GM21717 (cell line): ENCODE data around the gene MISP.

Experiments
- ATAC-seq: cut with Tn5 transposase; IDR thresholded peaks from one replicate; pipeline ENCODE4 v1.9.1; 2021; ENCODE audit warnings: mild to moderate bottlenecking, moderate library complexity; ENCODE audit not compliant: unreplicated experiment

Gene MISP

GRCh38 chr19:795691-796581, 45.0 kb downstream of the MISP start:
- ATAC-seq, result no peak

DNA sequence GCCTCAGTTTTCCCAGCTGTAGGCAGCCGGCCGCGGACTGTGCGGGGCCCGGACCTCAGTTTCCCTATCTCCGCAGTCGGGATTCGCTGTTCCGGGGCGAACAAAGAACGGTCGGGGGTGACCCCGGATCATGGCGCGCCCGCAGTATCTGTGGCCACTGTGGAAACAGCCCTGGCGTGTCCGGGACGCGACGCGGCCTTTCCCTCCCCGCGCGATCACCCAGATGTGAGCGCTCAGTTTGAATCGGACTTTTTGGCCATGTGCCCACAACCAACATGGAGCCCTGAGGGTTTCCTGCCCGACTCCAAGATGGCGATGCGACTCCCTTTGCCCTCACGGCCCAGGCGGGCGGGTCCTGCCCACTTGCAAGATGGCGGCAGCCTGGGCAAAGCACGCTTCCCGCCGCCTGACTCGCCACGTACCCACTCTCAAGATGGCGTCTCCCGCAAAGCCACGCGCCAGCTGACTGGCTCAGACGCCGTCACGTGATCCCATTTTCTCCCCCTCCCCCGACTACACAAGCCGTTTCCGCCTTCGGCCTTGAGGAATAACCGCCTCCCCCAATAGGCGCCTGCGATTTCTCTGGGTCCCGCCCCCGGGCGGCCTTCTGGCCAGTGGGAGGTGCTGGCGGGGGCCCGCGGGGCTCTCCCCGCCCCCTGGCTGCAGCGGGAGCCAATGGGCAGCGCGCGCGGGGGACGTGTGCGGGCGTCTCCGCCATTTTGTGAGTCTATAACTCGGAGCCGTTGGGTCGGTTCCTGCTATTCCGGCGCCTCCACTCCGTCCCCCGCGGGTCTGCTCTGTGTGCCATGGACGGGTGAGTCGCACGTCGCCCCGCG, 46.0 kb downstream of the MISP start, which contains the start of gene PTBP1:
PTBP1 (plus strand) TSS at position 761 of the 836 bp plus-strand sequence; CDS start at position 807, 46 bp downstream.
- ATAC-seq, result peak; percentile 65

- ATAC-seq, result peak; percentile 28
These were observed 46.9 kb downstream of the MISP start for GRCh38 chr19:797528-798414.

DNA sequence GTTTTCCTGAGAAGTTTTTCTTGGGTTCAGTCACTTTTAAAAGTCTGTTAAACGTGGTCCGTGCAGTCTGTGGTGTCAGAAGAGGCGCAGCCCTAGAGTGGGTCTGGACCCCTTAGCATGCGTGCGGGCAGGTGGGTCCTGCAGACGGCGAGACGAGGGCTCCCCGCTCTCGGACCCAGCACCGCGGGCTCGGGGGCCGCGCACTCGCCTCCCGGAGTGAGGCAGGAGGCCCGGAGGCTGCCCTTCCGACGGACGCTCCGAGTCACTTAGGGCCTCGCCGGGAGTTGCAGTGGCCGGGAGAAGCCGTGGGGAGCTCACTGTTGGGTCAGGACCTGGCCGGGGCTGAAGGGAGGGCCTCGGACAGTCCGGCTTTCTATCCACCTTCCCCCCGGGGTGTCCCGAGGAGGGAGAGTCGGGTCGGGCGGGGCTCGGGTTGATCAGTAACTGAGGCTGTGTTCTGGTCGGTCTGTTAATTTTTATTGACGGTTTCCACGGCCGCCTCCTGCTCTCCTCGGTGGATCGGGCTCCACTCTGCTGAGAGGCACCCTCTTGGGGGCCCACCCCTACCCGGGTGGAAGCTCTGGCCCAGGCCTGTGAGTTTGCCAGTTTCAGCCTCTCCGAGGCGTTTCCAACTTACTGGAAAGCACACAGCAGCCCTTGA, 47.6 kb downstream of the MISP start:
- ATAC-seq, result no peak

GRCh38 chr19:799076-799881, 48.4 kb downstream of the MISP start:
- ATAC-seq, result no peak

DNA sequence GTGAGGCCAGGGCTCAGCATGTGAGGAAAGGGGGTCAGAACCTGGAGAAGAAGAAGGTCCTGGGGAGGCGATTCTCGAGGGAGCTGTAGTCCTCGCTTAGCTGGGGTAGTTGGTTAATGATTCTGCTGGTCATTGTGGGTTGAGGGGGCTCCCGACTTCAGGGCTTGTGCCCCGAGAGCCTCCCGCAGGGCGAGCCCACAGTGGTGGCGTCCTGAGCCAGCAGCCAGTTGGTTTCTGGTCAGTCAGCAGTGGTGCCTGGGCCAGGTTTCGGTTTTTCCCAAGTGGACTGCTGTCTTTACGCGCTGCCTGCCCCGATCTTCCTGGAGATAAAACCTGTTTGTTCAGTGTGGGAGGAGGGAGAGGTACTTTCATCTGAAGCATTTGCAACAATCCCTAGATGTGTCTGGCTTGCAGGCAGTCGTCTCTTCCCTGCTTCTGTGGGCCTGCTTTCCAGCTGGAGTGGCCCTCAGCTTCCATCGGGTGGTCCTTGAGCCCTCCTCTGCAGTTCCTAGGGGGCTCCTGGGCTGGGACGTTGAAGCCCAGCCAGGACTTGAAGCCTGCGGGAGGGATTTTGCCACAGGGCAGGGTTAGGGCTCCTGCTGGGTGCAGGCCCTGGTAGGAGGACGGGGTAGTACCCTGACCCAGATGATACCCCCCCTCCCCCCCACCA, 49.6 kb downstream of the MISP start:
- ATAC-seq, result no peak

DNA sequence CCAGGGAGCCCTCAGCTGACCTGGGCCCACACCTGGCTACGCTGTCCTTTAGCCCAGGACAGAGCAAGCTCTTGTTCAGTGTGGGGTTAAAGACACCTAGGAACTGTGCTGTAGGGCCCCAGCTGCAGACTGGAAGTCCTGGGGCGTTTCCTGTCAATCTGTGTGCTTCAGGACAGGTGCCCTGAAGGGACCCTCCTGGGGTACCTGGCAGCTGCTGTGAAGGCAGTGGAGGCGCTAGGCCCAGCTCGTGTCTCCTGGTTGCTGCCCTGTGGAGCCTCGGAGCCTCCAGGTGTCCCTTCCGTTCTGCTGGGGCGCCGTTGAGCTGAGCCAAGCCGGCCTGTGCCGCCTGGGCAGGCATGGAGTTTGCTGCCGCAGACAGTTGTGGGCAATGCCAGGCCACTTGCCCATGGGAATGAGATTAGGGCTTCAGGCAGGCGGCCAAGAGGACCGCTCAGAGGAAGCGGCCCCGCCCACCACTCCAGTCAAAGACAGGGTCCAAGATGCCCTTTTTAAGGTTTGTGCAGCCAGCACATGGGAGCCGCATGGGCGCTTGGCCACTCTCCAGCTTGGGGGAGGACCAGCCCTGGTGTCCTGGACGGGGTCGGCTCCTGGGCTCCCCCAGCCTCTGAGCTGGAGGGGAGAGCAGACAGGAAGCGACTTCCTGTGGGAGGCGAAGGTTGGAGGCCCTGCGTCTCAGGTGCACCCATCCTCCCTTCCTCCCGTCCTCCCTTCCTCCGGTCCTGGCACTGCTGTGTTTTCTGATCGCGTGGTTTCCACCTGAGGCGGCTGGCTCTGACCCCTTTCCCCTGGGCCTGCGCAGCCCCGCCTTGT, 50.3 kb downstream of the MISP start:
- ATAC-seq, result no peak

DNA sequence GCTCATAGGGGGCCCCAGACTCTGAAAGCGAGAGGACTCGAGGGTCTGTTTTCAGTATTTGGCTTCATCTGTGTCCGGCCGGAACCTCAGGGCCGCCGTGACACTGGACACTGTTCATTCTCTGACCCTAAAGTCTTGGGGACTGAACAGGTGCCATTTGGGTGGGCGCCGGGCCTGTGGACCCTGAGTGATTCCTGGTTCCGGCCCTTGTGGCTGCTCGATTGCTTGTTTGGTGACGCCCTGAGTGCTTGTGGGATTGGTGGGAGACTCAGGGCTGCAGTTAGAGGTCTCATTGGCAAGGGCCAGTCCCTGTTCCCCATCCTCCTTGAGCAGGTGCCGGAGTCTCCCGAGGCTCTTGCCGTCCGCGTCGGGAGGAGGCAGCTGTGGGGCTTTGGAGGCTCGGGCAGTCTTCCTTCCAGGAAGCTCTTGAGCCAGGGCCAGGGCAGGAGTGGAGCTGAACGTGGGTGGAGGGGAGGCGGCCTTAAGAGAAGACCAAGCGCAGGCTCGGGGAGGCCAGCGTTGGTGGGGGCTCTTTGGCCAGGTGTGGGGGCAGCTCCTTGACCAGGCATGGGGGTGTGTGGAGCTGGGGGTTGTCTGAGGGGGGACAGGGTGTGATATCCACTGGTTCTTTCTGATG, 51.1 kb downstream of the MISP start:
- no peak for ATAC-seq

DNA sequence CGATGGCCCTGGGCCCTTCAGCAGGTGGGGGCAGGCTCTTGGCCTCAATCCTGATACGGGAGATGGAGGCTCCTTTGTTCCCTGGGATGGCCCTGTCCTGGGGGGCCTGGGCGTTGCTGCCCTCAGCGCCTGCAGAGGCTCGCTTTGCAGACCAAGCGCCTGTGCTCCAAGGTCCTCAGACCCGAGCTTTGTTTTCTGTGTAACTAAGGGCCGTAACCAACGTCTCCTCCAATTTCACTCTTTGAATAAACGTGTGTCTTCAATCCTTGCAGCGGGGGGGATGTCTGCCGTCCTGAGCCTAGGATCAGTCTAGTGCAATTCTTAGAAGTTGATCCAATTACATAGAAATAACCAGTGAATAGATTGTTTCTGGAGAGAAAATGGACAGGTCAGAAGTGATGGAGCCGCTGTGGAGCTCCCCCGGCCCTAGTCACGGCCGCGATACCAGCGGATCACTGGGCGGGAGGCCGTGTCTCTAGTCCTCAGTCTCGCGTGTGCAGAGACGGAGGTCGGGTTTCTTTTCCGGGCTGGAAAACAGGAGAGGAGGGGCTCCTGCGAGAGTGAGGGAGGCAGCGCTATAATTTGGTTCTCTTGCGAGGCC, 51.7 kb downstream of the MISP start:
- ATAC-seq, result no peak

DNA sequence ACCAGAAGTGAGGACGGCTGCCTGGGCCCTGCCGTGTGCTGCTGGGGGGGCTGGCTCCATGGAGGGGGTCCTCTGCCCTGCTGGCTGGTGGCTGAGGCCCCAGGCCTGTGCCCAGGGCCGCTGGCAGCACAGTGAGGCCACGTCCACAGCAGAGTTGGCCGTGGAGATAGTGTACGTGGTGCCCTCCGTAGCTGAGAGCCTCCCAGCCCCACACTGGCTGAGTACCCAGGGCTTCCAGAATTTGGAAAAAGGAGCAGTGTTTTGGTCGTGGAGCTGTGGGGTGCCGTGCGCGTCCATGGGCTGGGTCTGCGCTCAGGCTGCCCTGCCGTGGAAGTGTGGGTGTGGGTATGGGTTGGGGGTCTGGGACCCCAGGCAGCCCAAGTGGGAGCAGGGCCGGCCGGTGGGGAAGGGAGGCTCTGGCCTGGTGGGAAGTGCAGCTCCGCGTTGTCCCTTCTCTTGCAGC, 52.2 kb downstream of the MISP start:
- ATAC-seq, result no peak

DNA sequence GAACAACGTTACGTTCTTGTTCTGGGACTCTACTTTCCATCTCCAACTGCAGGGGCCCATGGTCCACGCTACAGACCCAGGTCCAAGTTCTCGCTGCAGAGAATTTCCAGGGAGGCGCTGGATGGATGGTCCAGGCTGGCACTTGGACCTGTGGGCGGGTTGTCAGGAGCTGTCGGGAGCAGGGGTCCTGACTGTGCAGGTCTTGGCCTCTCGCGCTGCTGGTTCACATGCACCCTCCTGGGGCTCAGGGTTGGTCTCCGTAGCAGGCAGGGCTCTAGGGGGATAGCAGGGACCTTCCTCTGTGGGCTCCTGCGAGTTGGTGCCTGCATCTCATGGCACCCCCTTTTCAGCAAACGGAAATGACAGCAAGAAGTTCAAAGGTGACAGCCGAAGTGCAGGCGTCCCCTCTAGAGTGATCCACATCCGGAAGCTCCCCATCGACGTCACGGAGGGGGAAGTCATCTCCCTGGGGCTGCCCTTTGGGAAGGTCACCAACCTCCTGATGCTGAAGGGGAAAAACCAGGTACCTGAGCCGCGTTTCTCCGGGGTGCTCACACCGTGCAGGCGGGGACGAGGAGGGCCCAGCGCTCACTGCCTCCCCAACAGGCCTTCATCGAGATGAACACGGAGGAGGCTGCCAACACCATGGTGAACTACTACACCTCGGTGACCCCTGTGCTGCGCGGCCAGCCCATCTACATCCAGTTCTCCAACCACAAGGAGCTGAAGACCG, 52.9 kb downstream of the MISP start:
- ATAC-seq, result no peak

GRCh38 chr19:804419-805165, 53.7 kb downstream of the MISP start:
- no peak for ATAC-seq

DNA sequence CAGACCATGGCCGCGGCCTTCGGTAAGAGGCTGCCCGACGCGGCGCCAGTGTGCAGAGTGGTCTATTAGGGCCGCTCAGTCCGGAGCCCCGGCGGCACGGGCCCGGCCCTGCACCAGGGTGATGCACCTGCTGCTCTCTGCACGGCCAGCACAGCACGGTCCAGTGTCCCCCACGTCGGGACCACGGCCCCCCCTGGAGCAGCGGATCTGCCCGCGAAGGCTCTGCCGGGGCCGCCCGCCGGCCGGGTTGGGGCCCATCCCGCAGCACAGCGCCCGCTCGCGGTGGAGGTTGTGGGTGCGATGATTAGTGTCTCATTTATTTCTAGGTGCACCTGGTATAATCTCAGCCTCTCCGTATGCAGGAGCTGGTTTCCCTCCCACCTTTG, 54.2 kb downstream of the MISP start:
- no peak for ATAC-seq

GRCh38 chr19:805600-806550, 55.0 kb downstream of the MISP start:
- no peak for ATAC-seq
